HepG2 (cell line): Measurements from ENCODE around the gene LRRC32. TPM values are rescaled to one million over a fixed set of nuclear protein-coding genes. Genes with fewer than 3 reads are reported as not detected.
A peak's percentile ranks its signal among the peaks of the same experiment; 100 is the strongest.

ENCODE experiments used
- ATAC-seq: fragments of 200-7000 bp; cut with Tn5 transposase; 3 replicates; pipeline ENCODE4 v1.9.1; 2020; ENCODE audit warnings: mild to moderate bottlenecking, moderate library complexity
- BruUV-seq: library from RNA; stranded (reverse); fragments of 400-500 nt; replicated peaks from 2 replicates; lab custom pipeline; 2021; lab: Mats Ljungman, UMichigan
- CTCF ChIA-PET: fragments of 300-600 bp; formaldehyde crosslinking; extraction: SDS; loops from one replicate; lab custom pipeline; 2021; ENCODE audit warnings: low total read pairs, inconsistent platforms, low intra/inter-chr PET ratio; lab: Yijun Ruan, JAX
- POLR2A ChIA-PET: fragments of 350-600 bp; sonication (Branson Sonifier 250); formaldehyde crosslinking; loops from one replicate; lab custom pipeline; 2020; ENCODE audit warnings: antibody characterized with exemption, inconsistent platforms; lab: Yijun Ruan, JAX
- DNase-seq: peaks from one replicate; pipeline ENCODE4 v3.0.0-alpha.2; 2015; ENCODE audit warnings: low spot score
- FAIRE-seq: peaks from 3 replicates; lab custom pipeline; 2011; peaks lifted over from hg19 to GRCh38; lab: Jason Lieb, UNC
- H2AFZ ChIP-seq: one replicate; pipeline ENCODE4 v1.6.1; 2011; ENCODE audit warnings: low read length, inconsistent platforms
- H3K27ac ChIP-seq: fragments of 300-600 bp; 3 replicates; pipeline ENCODE4 v1.8.0; 2011; ENCODE audit warnings: mixed run types, mild to moderate bottlenecking, mixed read lengths, low read length, inconsistent platforms; ENCODE audit not compliant: insufficient read depth; ENCODE audit errors: extremely low read length
- H3K27me3 ChIP-seq, 2 experiments: fragments of 200-600 bp in 1 of 2; 2 replicates in 1 of 2; 3 replicates in 1 of 2; pipeline versions ENCODE4 v1.6.0 to v1.8.0; 2011; ENCODE audit warnings: low read length in 2 of 2, mild to moderate bottlenecking in 2 of 2, moderate library complexity in 2 of 2, inconsistent platforms in 1 of 2; ENCODE audit not compliant: insufficient read depth in 2 of 2, control insufficient read depth in 1 of 2
- H3K36me3 ChIP-seq, 2 experiments: fragments of 200-600 bp in 1 of 2; replicated peaks in 1 of 2; 2 replicates in 1 of 2; 3 replicates in 1 of 2; pipeline versions ENCODE4 v1.5.1 to v1.8.0; 2011; ENCODE audit warnings: low read length in 2 of 2, inconsistent platforms in 1 of 2; ENCODE audit not compliant: insufficient read depth in 2 of 2, control insufficient read depth in 1 of 2
- H3K4me1 ChIP-seq: 2 replicates; pipeline ENCODE4 v1.5.1; 2012; ENCODE audit warnings: low read length, inconsistent platforms; ENCODE audit not compliant: insufficient read depth
- H3K4me2 ChIP-seq: 2 replicates; pipeline ENCODE4 v1.6.0; 2011; ENCODE audit warnings: low read depth, low read length, inconsistent platforms
- H3K4me3 ChIP-seq, 3 experiments: fragments of 200-600 bp in 1 of 3; sonication (generic), shearing (Covaris generic) in 1 of 3; replicated peaks in 1 of 3; 2 replicates each; pipeline ENCODE4 v1.5.1; 2011 to 2016; ENCODE audit warnings: low read length in 3 of 3, inconsistent platforms in 2 of 3, low read depth in 2 of 3, mild to moderate bottlenecking in 2 of 3, control low read depth in 1 of 3, mixed read lengths in 1 of 3; ENCODE audit not compliant: insufficient read depth in 1 of 3
- H3K79me2 ChIP-seq: one replicate; pipeline ENCODE4 v1.6.1; 2011; ENCODE audit warnings: low read length, inconsistent platforms; ENCODE audit not compliant: insufficient read depth
- H3K9ac ChIP-seq: 2 replicates; pipeline ENCODE4 v1.6.0; 2011; ENCODE audit warnings: mild to moderate bottlenecking, low read depth, low read length, inconsistent platforms; ENCODE audit not compliant: insufficient read depth
- H3K9me3 ChIP-seq: 2 replicates; pipeline ENCODE4 v1.5.1; 2012; ENCODE audit warnings: mild to moderate bottlenecking, low read length
- H4K20me1 ChIP-seq: 2 replicates; pipeline ENCODE4 v1.6.0; 2011; ENCODE audit warnings: inconsistent platforms, mild to moderate bottlenecking, low read length, moderate library complexity; ENCODE audit not compliant: insufficient read depth
- GMEB1 ChIP-seq: sonication (generic); formaldehyde crosslinking; IDR thresholded peaks from 2 replicates; pipeline ENCODE4 v1.5.1; 2020; ENCODE audit warnings: missing genetic modification reagents, mild to moderate bottlenecking, borderline replicate concordance
- PTBP1 ChIP-seq: fragments of 200-400 bp; formaldehyde crosslinking; IDR thresholded peaks from 2 replicates; pipeline ENCODE4 v1.6.1; 2018; ENCODE audit warnings: low read length, low read depth; ENCODE audit not compliant: poor library complexity, severe bottlenecking
- ZFP91 ChIP-seq: sonication (generic); formaldehyde crosslinking; IDR thresholded peaks from 2 replicates; pipeline ENCODE4 v1.9.0; 2022; ENCODE audit warnings: missing genetic modification reagents, mild to moderate bottlenecking, borderline replicate concordance
- ZNF263 ChIP-seq: sonication (generic); formaldehyde crosslinking; IDR thresholded peaks from 2 replicates; pipeline ENCODE4 v1.4.0; 2020; ENCODE audit warnings: missing genetic modification reagents
- ZNF850 ChIP-seq: sonication (generic); formaldehyde crosslinking; conservative IDR thresholded peaks from 2 replicates; pipeline ENCODE4 v1.9.0; 2021; ENCODE audit warnings: mild to moderate bottlenecking, missing genetic modification reagents
- WGBS: methylation state at CpG from one replicate; pipeline ENCODE4 v1.1.6; 2017; ENCODE audit warnings: low lambda C conversion rate; 5-methylcytosine and 5-hydroxymethylcytosine counted together
- in situ Hi-C: cut with HindIII; loops from 2 replicates; pipeline ENCODE4 v1.10.0; 2017; ENCODE audit warnings: low pct_unique_long_range_greater_than_20kb; ENCODE audit not compliant: extremely low pct_ligation_motif_present
- intact Hi-C: fragments of 100-400 bp; cut with micrococcal nuclease; formaldehyde crosslinking; loops from one replicate; pipeline ENCODE4 v1.10.0; 2022; ENCODE audit not compliant: unreplicated experiment
- polyA plus RNA-seq, 8 experiments: library from polyadenylated mRNA; depleted of rRNA in 3 of 8; stranded (reverse) in 7 of 8; unstranded in 1 of 8; fragments of >200 nt; fragmentation: Illumina TruSeq in 4 of 8; extraction: Trizol in 4 of 8; gene quantifications; 2 replicates each; pipeline versions ENCODE4 v1.2.1 to v1.2.3, GENCODE V29; 2011 to 2016; ENCODE audit warnings: low read depth in 4 of 8, missing spikeins in 1 of 8, mixed read lengths in 1 of 8; ENCODE audit not compliant: insufficient read depth in 1 of 8
- total RNA-seq, 5 experiments: library from RNA; depleted of rRNA; stranded (reverse); fragments of >200 nt; fragmentation: Illumina TruSeq; extraction: Trizol; gene quantifications; 2 replicates each; pipeline ENCODE4 v1.2.3, GENCODE V29; 2016; ENCODE audit warnings: low read depth in 1 of 5

LRRC32 gene
- total and polyA plus RNA-seq, 2 of the 13 experiments (the other 11 are each of a cell fraction or from before 2014, with no cell fraction given): 0.07 TPM; not detected in 1

GRCh38 chr11:76707293-76707825 lies 36.8 kb upstream of the LRRC32 start:
- no peaks in the 10 kb centered on the region for H4K20me1 ChIP-seq
- no peaks in the 10 kb centered on the region for H3K36me3 ChIP-seq
- no peak overlapping the region for H2AFZ ChIP-seq
- POLR2A ChIA-PET: no interaction called here
- no peaks in the 10 kb centered on the region for H3K9me3 ChIP-seq
- peak; percentile 77 for TF ChIP-seq ZNF263 (CRISPR knock-in tag)
- TF ChIP-seq GMEB1 (CRISPR knock-in tag): no peak
- no peak overlapping the region for H3K27ac ChIP-seq
- no peak overlapping the region for H3K4me2 ChIP-seq
- no peak for ATAC-seq
- no peak overlapping the region for H3K9ac ChIP-seq
- BruUV-seq: no TSS peak
- H3K79me2 ChIP-seq: no peaks in the 10 kb centered on the region
- intact Hi-C loops (no loop called here), in situ Hi-C loops (no loop called here)
- DNase-seq: no peak
- WGBS: 40% methylated on average over 3 of the region's 13 CpGs
- CTCF ChIA-PET: no interaction called here
- H3K4me1 ChIP-seq: no peaks in the 10 kb centered on the region
- no peak overlapping the region for H3K4me3 ChIP-seq
- FAIRE-seq: no peak
- H3K27me3 ChIP-seq: peaks cover 3 to 5% of the 10 kb centered on the region in 2 experiments; a peak in 2 of 5 replicates

- Histone ChIP-seq H2AFZ (no peak overlapping the region), H3K27me3 (peaks cover 3 to 5% of the 10 kb centered on the region in 2 experiments; a peak in 2 of 5 replicates), H3K4me3 (no peak overlapping the region), H3K79me2 (no peaks in the 10 kb centered on the region), H3K9me3 (no peaks in the 10 kb centered on the region), H3K9ac (no peak overlapping the region), H3K4me1 (no peaks in the 10 kb centered on the region), H3K4me2 (no peak overlapping the region), H4K20me1 (no peaks in the 10 kb centered on the region), H3K36me3 (no peaks in the 10 kb centered on the region), H3K27ac (no peak overlapping the region)
- no peak for DNase-seq
- FAIRE-seq: no peak
- TF ChIP-seq ZNF850 (no peak), PTBP1 (no peak), ZFP91 (CRISPR knock-in tag) (no peak)
- WGBS: 60% methylated on average over 4 of the region's 5 CpGs
- intact Hi-C loops (no loop called here), in situ Hi-C loops (no loop called here)
- no TSS peak for BruUV-seq
- ChIA-PET POLR2A (no interaction called here), CTCF (no interaction called here)
- no peak for ATAC-seq
Observed at GRCh38 chr11:76706667-76707066, 36.1 kb upstream of the LRRC32 start.
